ENCODE results near the gene NAP1L4.

The NAP1L4 gene

GRCh38 chr11:2961080-2961479, 31.0 kb downstream of the NAP1L4 start:
- no peak for TF ChIP-seq TEAD4 (IDR thresholded peaks at IDR 0.05)
- no peak for TF ChIP-seq EP300 (IDR thresholded peaks at IDR 0.05; ENCODE audit: borderline replicate concordance)
- no peak for TF ChIP-seq ZBTB7A (IDR thresholded peaks at IDR 0.05; ENCODE audit: low read depth)
- TF ChIP-seq YY1 (IDR thresholded peaks at IDR 0.05; ENCODE audit: low read depth) = no peak
- TF ChIP-seq TCF12 (IDR thresholded peaks at IDR 0.05; ENCODE audit: low read depth) = no peak
- no peak for TF ChIP-seq REST (IDR thresholded peaks at IDR 0.05; ENCODE audit: low read depth)
- no peak for TF ChIP-seq USF1 (IDR thresholded peaks at IDR 0.05)
- TF ChIP-seq EGR1 (IDR thresholded peaks at IDR 0.05) = no peak
- no peak for TF ChIP-seq CEBPB (IDR thresholded peaks at IDR 0.05)
- no peak for TF ChIP-seq CREB1 (IDR thresholded peaks at IDR 0.05; ENCODE audit: low read depth)

GRCh38 chr11:2960139-2960538, 32.0 kb downstream of the NAP1L4 start:
- no peak for TF ChIP-seq TAF1 (IDR thresholded peaks at IDR 0.05; ENCODE audit: low read depth)
- TF ChIP-seq EGR1 (IDR thresholded peaks at IDR 0.05) = no peak
- no peak for TF ChIP-seq YY1 (IDR thresholded peaks at IDR 0.05; ENCODE audit: low read depth)

- no peak for TF ChIP-seq YY1 (IDR thresholded peaks at IDR 0.05; ENCODE audit: low read depth)
Observed at GRCh38 chr11:2958251-2958650, 33.9 kb downstream of the NAP1L4 start.

- TF ChIP-seq CREB1 (IDR thresholded peaks at IDR 0.05; ENCODE audit: low read depth) = no peak
- TF ChIP-seq TEAD4 (IDR thresholded peaks at IDR 0.05) = no peak
- TF ChIP-seq RAD21 (IDR thresholded peaks at IDR 0.05; ENCODE audit: low read depth) = no peak
- no peak for TF ChIP-seq MAX (IDR thresholded peaks at IDR 0.05)
- no peak for TF ChIP-seq TAF1 (IDR thresholded peaks at IDR 0.05; ENCODE audit: low read depth)
- TF ChIP-seq YY1 (IDR thresholded peaks at IDR 0.05; ENCODE audit: low read depth) = no peak
- TF ChIP-seq EP300 (IDR thresholded peaks at IDR 0.05; ENCODE audit: borderline replicate concordance) = no peak
- TF ChIP-seq ZBTB7A (IDR thresholded peaks at IDR 0.05; ENCODE audit: low read depth) = no peak
- no peak for TF ChIP-seq NFIC (IDR thresholded peaks at IDR 0.05)
- no peak for TF ChIP-seq REST (IDR thresholded peaks at IDR 0.05; ENCODE audit: low read depth)
- TF ChIP-seq EGR1 (IDR thresholded peaks at IDR 0.05) = no peak
- TF ChIP-seq USF1 (IDR thresholded peaks at IDR 0.05) = no peak
- TF ChIP-seq FOXM1 (IDR thresholded peaks at IDR 0.05; ENCODE audit: borderline replicate concordance, low read depth) = no peak
- no peak for TF ChIP-seq CEBPB (IDR thresholded peaks at IDR 0.05)
- no peak for TF ChIP-seq TCF12 (IDR thresholded peaks at IDR 0.05; ENCODE audit: low read depth)
Observed at GRCh38 chr11:2955906-2956476, 36.1 kb downstream of the NAP1L4 start.

- TF ChIP-seq FOXM1 (IDR thresholded peaks at IDR 0.05; ENCODE audit: borderline replicate concordance, low read depth) (no peak), TAF1 (IDR thresholded peaks at IDR 0.05; ENCODE audit: low read depth) (no peak), REST (IDR thresholded peaks at IDR 0.05; ENCODE audit: low read depth) (no peak), MAX (IDR thresholded peaks at IDR 0.05) (no peak), CEBPB (IDR thresholded peaks at IDR 0.05) (no peak), TEAD4 (IDR thresholded peaks at IDR 0.05) (no peak), EP300 (IDR thresholded peaks at IDR 0.05; ENCODE audit: borderline replicate concordance) (no peak), ZBTB7A (IDR thresholded peaks at IDR 0.05; ENCODE audit: low read depth) (no peak), YY1 (IDR thresholded peaks at IDR 0.05; ENCODE audit: low read depth) (no peak), RAD21 (IDR thresholded peaks at IDR 0.05; ENCODE audit: low read depth) (no peak), EGR1 (IDR thresholded peaks at IDR 0.05) (no peak), USF1 (IDR thresholded peaks at IDR 0.05) (no peak), CREB1 (IDR thresholded peaks at IDR 0.05; ENCODE audit: low read depth) (no peak), TCF12 (IDR thresholded peaks at IDR 0.05; ENCODE audit: low read depth) (no peak), NFIC (IDR thresholded peaks at IDR 0.05) (no peak)
Observed at GRCh38 chr11:2954263-2954662, 37.9 kb downstream of the NAP1L4 start.

All from Ishikawa (cell line).